Measurements from ENCODE around the gene ATP1B3. TPM values are rescaled to one million over a fixed set of nuclear protein-coding genes. Genes with fewer than 3 reads are reported as not detected.

The ATP1B3 gene
- total RNA-seq, 1 donor from 2014 or later = 127 TPM

DNA sequence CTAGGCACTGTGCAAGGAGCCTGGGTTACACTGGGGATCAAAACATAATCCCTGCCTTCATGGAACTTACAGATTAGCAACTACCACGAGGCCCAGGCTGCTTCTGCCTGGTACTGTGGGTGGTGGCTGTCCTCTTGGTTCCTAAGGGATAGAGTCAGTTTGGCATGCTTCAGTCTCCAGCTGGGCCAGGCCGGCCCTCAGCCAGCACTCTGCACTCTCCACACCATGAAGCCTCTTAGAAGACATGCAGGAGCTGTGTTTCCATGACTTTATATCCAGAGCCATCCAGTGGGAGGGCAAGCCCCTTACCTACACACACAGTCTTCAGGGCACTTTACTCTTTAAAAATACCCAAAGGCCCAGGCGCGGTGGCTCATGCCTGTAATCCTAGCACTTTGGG lies 54.4 kb downstream of the ATP1B3 start:
- Mint-ChIP-seq H3K27ac (no peak overlapping the region), H3K9me3 (no peaks in the 10 kb centered on the region), H3K27me3 (no peaks in the 10 kb centered on the region), H3K36me3 (peaks cover 15% of the 10 kb centered on the region), H3K4me3 (no peak overlapping the region), H3K4me1 (ENCODE audit: unreplicated experiment) (no peaks in the 10 kb centered on the region)
- DNase-seq (ENCODE audit: extremely low spot score, unreplicated experiment) = no peak
- TF ChIP-seq, protein P1, sequence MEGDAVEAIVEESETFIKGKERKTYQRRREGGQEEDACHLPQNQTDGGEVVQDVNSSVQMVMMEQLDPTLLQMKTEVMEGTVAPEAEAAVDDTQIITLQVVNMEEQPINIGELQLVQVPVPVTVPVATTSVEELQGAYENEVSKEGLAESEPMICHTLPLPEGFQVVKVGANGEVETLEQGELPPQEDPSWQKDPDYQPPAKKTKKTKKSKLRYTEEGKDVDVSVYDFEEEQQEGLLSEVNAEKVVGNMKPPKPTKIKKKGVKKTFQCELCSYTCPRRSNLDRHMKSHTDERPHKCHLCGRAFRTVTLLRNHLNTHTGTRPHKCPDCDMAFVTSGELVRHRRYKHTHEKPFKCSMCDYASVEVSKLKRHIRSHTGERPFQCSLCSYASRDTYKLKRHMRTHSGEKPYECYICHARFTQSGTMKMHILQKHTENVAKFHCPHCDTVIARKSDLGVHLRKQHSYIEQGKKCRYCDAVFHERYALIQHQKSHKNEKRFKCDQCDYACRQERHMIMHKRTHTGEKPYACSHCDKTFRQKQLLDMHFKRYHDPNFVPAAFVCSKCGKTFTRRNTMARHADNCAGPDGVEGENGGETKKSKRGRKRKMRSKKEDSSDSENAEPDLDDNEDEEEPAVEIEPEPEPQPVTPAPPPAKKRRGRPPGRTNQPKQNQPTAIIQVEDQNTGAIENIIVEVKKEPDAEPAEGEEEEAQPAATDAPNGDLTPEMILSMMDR (conservative IDR thresholded peaks at IDR 0.05) = no peak

DNA sequence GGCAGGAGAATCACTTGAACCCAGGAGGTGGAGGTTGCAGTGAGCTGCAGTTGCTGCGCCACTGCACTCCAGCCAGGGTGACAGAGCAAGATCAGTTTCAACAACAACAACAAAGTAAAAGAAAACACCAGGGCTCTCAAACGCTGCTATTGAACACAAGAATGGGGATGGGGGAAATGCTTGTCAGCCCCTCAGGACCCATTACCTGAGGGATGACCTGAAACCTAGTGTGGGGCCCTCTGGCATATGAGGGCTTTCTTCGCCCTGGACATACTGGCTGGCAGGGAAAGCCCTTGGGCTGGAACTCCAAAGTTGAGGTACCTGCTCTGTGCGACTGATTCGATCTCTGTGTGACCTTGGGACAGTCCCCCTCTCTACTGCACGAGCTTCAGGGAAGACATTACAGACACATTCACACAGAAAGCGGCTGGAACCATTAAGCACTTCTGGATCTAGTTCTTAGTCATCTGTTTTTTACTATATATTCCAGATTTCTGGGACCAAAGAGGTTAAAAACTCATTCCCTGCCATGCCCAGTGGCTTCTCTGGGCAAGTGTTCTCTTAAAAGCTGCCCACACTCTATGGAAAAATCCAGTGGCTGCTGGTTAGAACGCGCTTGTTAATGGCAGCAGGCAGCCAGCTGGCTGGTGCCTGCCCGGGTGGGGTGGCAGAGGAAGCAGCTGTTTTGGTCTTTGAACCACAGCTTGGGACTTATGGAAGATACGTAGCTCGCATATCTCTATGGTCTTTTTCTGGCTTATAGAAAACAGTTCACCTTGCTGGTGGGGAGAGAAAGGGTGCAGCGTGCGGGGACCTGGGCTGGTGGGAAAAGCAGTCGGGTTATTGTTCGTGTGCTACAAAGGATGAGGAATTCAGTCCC lies 57.2 kb downstream of the ATP1B3 start:
- no peak for DNase-seq (ENCODE audit: extremely low spot score, unreplicated experiment)
- no peak overlapping the region for H3K4me3 Mint-ChIP-seq
- TF ChIP-seq, protein P1 (conservative IDR thresholded peaks at IDR 0.05) = no peak

DNA sequence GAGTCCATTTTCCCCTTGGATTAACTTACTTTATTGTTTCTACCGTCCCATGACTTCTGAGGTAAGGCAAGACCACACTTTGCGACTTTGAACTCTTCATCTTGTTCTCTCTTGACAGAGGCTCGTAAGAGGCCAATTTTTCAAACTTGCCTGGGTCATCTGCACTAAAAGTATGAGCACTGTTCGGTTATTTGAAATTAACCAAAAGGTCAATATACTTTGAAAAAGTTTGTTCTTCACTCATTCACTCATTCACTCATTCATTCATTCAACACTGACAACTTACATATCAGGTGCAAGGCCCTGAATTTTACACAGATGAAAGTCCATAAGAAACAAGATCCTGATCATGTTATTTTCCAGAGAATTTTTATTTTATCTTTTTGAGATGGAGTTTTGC lies 57.9 kb downstream of the ATP1B3 start:
- TF ChIP-seq, protein P1 (conservative IDR thresholded peaks at IDR 0.05) = no peak
- H3K4me3 Mint-ChIP-seq = no peak overlapping the region
- no peaks in the 10 kb centered on the region for H3K27me3 Mint-ChIP-seq
- H3K4me1 Mint-ChIP-seq (ENCODE audit: unreplicated experiment) = no peaks in the 10 kb centered on the region
- no peaks in the 10 kb centered on the region for H3K9me3 Mint-ChIP-seq
- no peaks in the 10 kb centered on the region for H3K36me3 Mint-ChIP-seq
- no peak for DNase-seq (ENCODE audit: extremely low spot score, unreplicated experiment)
- H3K27ac Mint-ChIP-seq = peak overlapping the region; percentile 36

More for the DNA sequence above, 57.2 kb downstream of the ATP1B3 start:
- H3K27ac Mint-ChIP-seq = peak overlapping the region; percentile 36
- no peaks in the 10 kb centered on the region for H3K27me3 Mint-ChIP-seq
- no peaks in the 10 kb centered on the region for H3K4me1 Mint-ChIP-seq (ENCODE audit: unreplicated experiment)
- H3K9me3 Mint-ChIP-seq = no peaks in the 10 kb centered on the region
- peaks cover 6% of the 10 kb centered on the region for H3K36me3 Mint-ChIP-seq

DNA sequence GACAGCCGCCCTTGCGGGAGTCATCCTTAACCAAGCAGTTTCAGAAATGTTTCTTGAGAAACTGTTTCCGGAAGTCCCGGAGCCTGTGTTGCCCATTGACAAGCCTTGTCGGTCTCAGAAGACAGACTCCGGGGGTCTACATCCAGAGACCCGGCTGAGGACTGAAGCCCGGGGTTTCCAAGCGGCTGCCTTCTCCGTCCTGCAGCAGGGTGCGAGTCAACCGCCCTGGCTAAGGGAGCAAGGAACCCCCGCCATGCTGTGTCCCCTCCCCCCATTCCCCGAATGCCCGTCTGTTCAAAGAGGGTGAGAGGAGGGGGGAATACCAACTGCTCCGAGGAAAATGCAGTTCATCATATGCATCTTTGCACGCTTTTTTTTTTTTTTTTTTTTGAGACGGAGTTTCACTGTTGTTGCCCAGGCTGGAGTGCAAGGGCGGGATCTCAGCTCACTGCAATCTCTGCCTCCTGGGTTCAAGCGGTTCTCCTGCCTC lies 61.6 kb downstream of the ATP1B3 start:
- TF ChIP-seq, protein P1 (conservative IDR thresholded peaks at IDR 0.05) = no peak
- no peak overlapping the region for H3K27ac Mint-ChIP-seq
- H3K36me3 Mint-ChIP-seq = no peaks in the 10 kb centered on the region
- no peak overlapping the region for H3K4me3 Mint-ChIP-seq
- peaks cover 8% of the 10 kb centered on the region for H3K4me1 Mint-ChIP-seq (ENCODE audit: unreplicated experiment)
- no peak for DNase-seq (ENCODE audit: extremely low spot score, unreplicated experiment)
- no peaks in the 10 kb centered on the region for H3K27me3 Mint-ChIP-seq
- no peaks in the 10 kb centered on the region for H3K9me3 Mint-ChIP-seq

DNA sequence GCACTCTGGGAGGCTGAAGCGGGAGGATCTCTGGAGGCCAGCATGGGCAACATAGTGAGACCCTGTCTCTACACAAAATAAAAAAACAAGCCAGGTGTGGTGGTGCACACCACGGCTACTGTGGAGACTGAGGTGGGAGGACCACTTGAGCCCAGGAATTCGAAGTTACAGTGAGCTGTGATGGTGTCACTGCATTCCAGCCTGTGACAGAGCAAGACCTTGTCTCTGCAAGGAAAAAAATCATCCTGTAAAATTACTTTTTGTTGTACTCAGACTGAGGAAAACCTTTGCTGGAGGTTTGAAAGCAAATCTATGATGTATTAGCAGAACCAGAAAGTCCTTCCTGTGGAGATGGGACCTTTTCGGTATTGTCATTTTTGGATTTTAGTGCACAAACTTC lies 63.3 kb downstream of the ATP1B3 start:
- no peak for DNase-seq (ENCODE audit: extremely low spot score, unreplicated experiment)
- TF ChIP-seq, protein P1 (conservative IDR thresholded peaks at IDR 0.05) = no peak
- Mint-ChIP-seq H3K9me3 (no peaks in the 10 kb centered on the region), H3K27me3 (no peaks in the 10 kb centered on the region), H3K27ac (peak overlapping the region; percentile 85), H3K36me3 (no peaks in the 10 kb centered on the region), H3K4me1 (ENCODE audit: unreplicated experiment) (peaks cover 8% of the 10 kb centered on the region), H3K4me3 (no peak overlapping the region)
